HepG2 (cell line): ENCODE measurements around the gene SKP2. TPM values are rescaled to one million over a fixed set of nuclear protein-coding genes. Genes with fewer than 3 reads are reported as not detected.

Experiments used
- ATAC-seq: fragments of 200-7000 bp; cut with Tn5 transposase; 3 replicates; pipeline ENCODE4 v1.9.1; 2020; ENCODE audit warnings: mild to moderate bottlenecking, moderate library complexity
- BruUV-seq: library from RNA; stranded (reverse); fragments of 400-500 nt; replicated peaks from 2 replicates; lab custom pipeline; 2021; lab: Mats Ljungman, UMichigan
- CTCF ChIA-PET: fragments of 300-600 bp; formaldehyde crosslinking; extraction: SDS; loops from one replicate; lab custom pipeline; 2021; ENCODE audit warnings: low total read pairs, inconsistent platforms, low intra/inter-chr PET ratio; lab: Yijun Ruan, JAX
- POLR2A ChIA-PET: fragments of 350-600 bp; sonication (Branson Sonifier 250); formaldehyde crosslinking; loops from one replicate; lab custom pipeline; 2020; ENCODE audit warnings: antibody characterized with exemption, inconsistent platforms; lab: Yijun Ruan, JAX
- DNase-seq: peaks from one replicate; pipeline ENCODE4 v3.0.0-alpha.2; 2015; ENCODE audit warnings: low spot score
- FAIRE-seq: peaks from 3 replicates; lab custom pipeline; 2011; peaks lifted over from hg19 to GRCh38; lab: Jason Lieb, UNC
- H2AFZ ChIP-seq: one replicate; pipeline ENCODE4 v1.6.1; 2011; ENCODE audit warnings: low read length, inconsistent platforms
- H3K27ac ChIP-seq: fragments of 300-600 bp; 3 replicates; pipeline ENCODE4 v1.8.0; 2011; ENCODE audit warnings: mixed run types, mild to moderate bottlenecking, mixed read lengths, low read length, inconsistent platforms; ENCODE audit not compliant: insufficient read depth; ENCODE audit errors: extremely low read length
- H3K27me3 ChIP-seq, 2 experiments: fragments of 200-600 bp in 1 of 2; 2 replicates in 1 of 2; 3 replicates in 1 of 2; pipeline versions ENCODE4 v1.6.0 to v1.8.0; 2011; ENCODE audit warnings: low read length in 2 of 2, mild to moderate bottlenecking in 2 of 2, moderate library complexity in 2 of 2, inconsistent platforms in 1 of 2; ENCODE audit not compliant: insufficient read depth in 2 of 2, control insufficient read depth in 1 of 2
- H3K36me3 ChIP-seq, 2 experiments: fragments of 200-600 bp in 1 of 2; replicated peaks in 1 of 2; 2 replicates in 1 of 2; 3 replicates in 1 of 2; pipeline versions ENCODE4 v1.5.1 to v1.8.0; 2011; ENCODE audit warnings: low read length in 2 of 2, inconsistent platforms in 1 of 2; ENCODE audit not compliant: insufficient read depth in 2 of 2, control insufficient read depth in 1 of 2
- H3K4me1 ChIP-seq: 2 replicates; pipeline ENCODE4 v1.5.1; 2012; ENCODE audit warnings: low read length, inconsistent platforms; ENCODE audit not compliant: insufficient read depth
- H3K4me2 ChIP-seq: 2 replicates; pipeline ENCODE4 v1.6.0; 2011; ENCODE audit warnings: low read depth, low read length, inconsistent platforms
- H3K4me3 ChIP-seq, 3 experiments: fragments of 200-600 bp in 1 of 3; sonication (generic), shearing (Covaris generic) in 1 of 3; replicated peaks in 1 of 3; 2 replicates each; pipeline ENCODE4 v1.5.1; 2011 to 2016; ENCODE audit warnings: low read length in 3 of 3, inconsistent platforms in 2 of 3, low read depth in 2 of 3, mild to moderate bottlenecking in 2 of 3, control low read depth in 1 of 3, mixed read lengths in 1 of 3; ENCODE audit not compliant: insufficient read depth in 1 of 3
- H3K79me2 ChIP-seq: one replicate; pipeline ENCODE4 v1.6.1; 2011; ENCODE audit warnings: low read length, inconsistent platforms; ENCODE audit not compliant: insufficient read depth
- H3K9ac ChIP-seq: 2 replicates; pipeline ENCODE4 v1.6.0; 2011; ENCODE audit warnings: mild to moderate bottlenecking, low read depth, low read length, inconsistent platforms; ENCODE audit not compliant: insufficient read depth
- H3K9me3 ChIP-seq: 2 replicates; pipeline ENCODE4 v1.5.1; 2012; ENCODE audit warnings: mild to moderate bottlenecking, low read length
- H4K20me1 ChIP-seq: 2 replicates; pipeline ENCODE4 v1.6.0; 2011; ENCODE audit warnings: inconsistent platforms, mild to moderate bottlenecking, low read length, moderate library complexity; ENCODE audit not compliant: insufficient read depth
- FOXA1 ChIP-seq, 2 experiments: fragments of 450-650 bp in 1 of 2; sonication (generic) in 1 of 2; formaldehyde crosslinking in 1 of 2; IDR thresholded peaks; 2 replicates each; pipeline versions ENCODE4 v1.4.0 to v1.6.1; 2016 to 2020; ENCODE audit warnings: missing genetic modification reagents in 1 of 2
- HIC2 ChIP-seq: sonication (generic); formaldehyde crosslinking; IDR thresholded peaks from 2 replicates; pipeline ENCODE4 v1.9.0; 2022; ENCODE audit warnings: low read depth, missing genetic modification reagents
- HMG20B ChIP-seq: conservative IDR thresholded peaks from 2 replicates; pipeline ENCODE4 v1.6.1; 2016; ENCODE audit warnings: missing genetic modification reagents, missing compliant biosample characterization
- POLR2AphosphoS2 ChIP-seq: IDR thresholded peaks from 2 replicates; pipeline ENCODE4 v1.6.1; 2011; ENCODE audit warnings: low read depth, low read length, improper control_type of control experiment
- SOX5 ChIP-seq: IDR thresholded peaks from 2 replicates; pipeline ENCODE4 v1.6.1; 2016; ENCODE audit warnings: borderline replicate concordance
- SYNCRIP ChIP-seq: fragments of 200-400 bp; formaldehyde crosslinking; IDR thresholded peaks from 2 replicates; pipeline ENCODE4 v1.6.1; 2018; ENCODE audit warnings: mild to moderate bottlenecking, low read depth, low read length; ENCODE audit not compliant: insufficient read depth
- ZBTB1 ChIP-seq: sonication (generic); formaldehyde crosslinking; IDR thresholded peaks from 2 replicates; pipeline ENCODE4 v1.4.0; 2020; ENCODE audit warnings: missing genetic modification reagents, borderline replicate concordance
- ZFP91 ChIP-seq: sonication (generic); formaldehyde crosslinking; IDR thresholded peaks from 2 replicates; pipeline ENCODE4 v1.9.0; 2022; ENCODE audit warnings: missing genetic modification reagents, mild to moderate bottlenecking, borderline replicate concordance
- ZNF207 ChIP-seq: fragments of 450-650 bp; IDR thresholded peaks from 2 replicates; pipeline ENCODE4 v1.6.1; 2016; ENCODE audit warnings: antibody characterized with exemption, borderline replicate concordance
- ZNF501 ChIP-seq: sonication (generic); formaldehyde crosslinking; IDR thresholded peaks from 2 replicates; pipeline ENCODE4 v1.5.1; 2020; ENCODE audit warnings: mild to moderate bottlenecking, moderate library complexity, missing genetic modification reagents
- ZNF546 ChIP-seq: sonication (generic); formaldehyde crosslinking; conservative IDR thresholded peaks from 2 replicates; pipeline ENCODE4 v1.8.1; 2023; ENCODE audit warnings: mild to moderate bottlenecking, missing genetic modification reagents
- ZNF709 ChIP-seq: sonication (generic); formaldehyde crosslinking; IDR thresholded peaks from 2 replicates; pipeline ENCODE4 v1.5.0; 2020; ENCODE audit warnings: mild to moderate bottlenecking, missing genetic modification reagents
- ZNF772 ChIP-seq: sonication (generic); formaldehyde crosslinking; IDR thresholded peaks from 2 replicates; pipeline ENCODE4 v1.5.0; 2020; ENCODE audit warnings: mild to moderate bottlenecking, missing genetic modification reagents
- WGBS: methylation state at CpG from one replicate; pipeline ENCODE4 v1.1.6; 2017; ENCODE audit warnings: low lambda C conversion rate; 5-methylcytosine and 5-hydroxymethylcytosine counted together
- in situ Hi-C: cut with HindIII; loops from 2 replicates; pipeline ENCODE4 v1.10.0; 2017; ENCODE audit warnings: low pct_unique_long_range_greater_than_20kb; ENCODE audit not compliant: extremely low pct_ligation_motif_present
- intact Hi-C: fragments of 100-400 bp; cut with micrococcal nuclease; formaldehyde crosslinking; loops from one replicate; pipeline ENCODE4 v1.10.0; 2022; ENCODE audit not compliant: unreplicated experiment
- polyA plus RNA-seq, 8 experiments: library from polyadenylated mRNA; depleted of rRNA in 3 of 8; stranded (reverse) in 7 of 8; unstranded in 1 of 8; fragments of >200 nt; fragmentation: Illumina TruSeq in 4 of 8; extraction: Trizol in 4 of 8; gene quantifications; 2 replicates each; pipeline versions ENCODE4 v1.2.1 to v1.2.3, GENCODE V29; 2011 to 2016; ENCODE audit warnings: low read depth in 4 of 8, missing spikeins in 1 of 8, mixed read lengths in 1 of 8; ENCODE audit not compliant: insufficient read depth in 1 of 8
- total RNA-seq, 5 experiments: library from RNA; depleted of rRNA; stranded (reverse); fragments of >200 nt; fragmentation: Illumina TruSeq; extraction: Trizol; gene quantifications; 2 replicates each; pipeline ENCODE4 v1.2.3, GENCODE V29; 2016; ENCODE audit warnings: low read depth in 1 of 5
- TF ChIP-seq, protein P1 (sequence below): sonication (generic); formaldehyde crosslinking; IDR thresholded peaks from 2 replicates; pipeline ENCODE4 v1.4.0; 2020; ENCODE audit warnings: missing genetic modification reagents
- TF ChIP-seq, protein P2 (sequence below): sonication (generic); IDR thresholded peaks from 2 replicates; pipeline ENCODE4 v1.6.1; 2016; ENCODE audit warnings: low read depth, borderline replicate concordance

The SKP2 gene
- total and polyA plus RNA-seq, 2 of the 13 experiments (the other 11 are each of a cell fraction or from before 2014, with no cell fraction given): 29.6 to 84.1 TPM

DNA sequence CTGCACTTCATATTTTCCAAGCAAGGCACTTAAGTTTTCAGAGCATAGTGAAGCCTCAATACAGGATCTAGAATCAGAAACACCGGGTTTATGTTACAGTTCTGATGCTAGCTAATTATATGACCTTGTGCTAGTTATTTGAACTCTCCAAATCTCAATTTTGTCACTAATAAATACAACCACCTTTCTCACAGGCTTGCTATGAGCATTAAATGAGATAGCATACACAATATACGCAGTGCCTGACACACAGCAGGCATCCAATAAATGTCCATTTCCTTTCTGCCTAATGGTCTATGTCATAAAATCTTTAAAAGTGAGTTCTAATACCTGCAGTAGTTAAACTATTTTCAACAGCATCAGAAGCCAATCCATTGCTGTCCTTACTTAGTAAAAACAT lies 56.9 kb downstream of the SKP2 start (continued):
- no peak for TF ChIP-seq POLR2AphosphoS2
- no peak for TF ChIP-seq ZFP91 (CRISPR knock-in tag)
- no peak for TF ChIP-seq ZNF501 (CRISPR knock-in tag)
- no peak for TF ChIP-seq ZNF709
- TF ChIP-seq SYNCRIP: no peak
- TF ChIP-seq HMG20B: no peak
- no peak for TF ChIP-seq HIC2
- no peak for TF ChIP-seq ZNF772 (CRISPR knock-in tag)
- no peak for TF ChIP-seq ZBTB1 (CRISPR knock-in tag)

GRCh38 chr5:36209664-36210063 lies 57.8 kb downstream of the SKP2 start:
- H3K4me1 ChIP-seq: no peaks in the 10 kb centered on the region
- in situ Hi-C loops (no loop called here), intact Hi-C loops (no loop called here)
- DNase-seq (no peak), ATAC-seq (no peak), FAIRE-seq (no peak)
- no TSS peak for BruUV-seq
- no peak overlapping the region for H3K9ac ChIP-seq
- ChIA-PET POLR2A (no interaction called here), CTCF (no interaction called here)
- no peaks in the 10 kb centered on the region; the same call in 1 of the 2 replicates for H4K20me1 ChIP-seq
- no peaks in the 10 kb centered on the region for H3K9me3 ChIP-seq
- no peak overlapping the region for H3K4me2 ChIP-seq
- no peak overlapping the region for H3K4me3 ChIP-seq
- peaks cover 6 to 42% of the 10 kb centered on the region in 2 experiments for H3K36me3 ChIP-seq
- WGBS: 94% methylated on average over 3 of the region's 3 CpGs
- H3K27me3 ChIP-seq: no peaks in the 10 kb centered on the region
- H3K27ac ChIP-seq: no peak overlapping the region
- no peaks in the 10 kb centered on the region for H3K79me2 ChIP-seq
- H2AFZ ChIP-seq: no peak overlapping the region
- TF ChIP-seq ZNF207 (no peak), FOXA1 (IDR thresholded peaks at IDR 0.05) (no peak), FOXA1 (CRISPR knock-in tag; IDR thresholded peaks at IDR 0.05) (no peak), SOX5 (CRISPR knock-in tag) (no peak), ZNF546 (CRISPR knock-in tag) (no peak)
- TF ChIP-seq, protein P1, sequence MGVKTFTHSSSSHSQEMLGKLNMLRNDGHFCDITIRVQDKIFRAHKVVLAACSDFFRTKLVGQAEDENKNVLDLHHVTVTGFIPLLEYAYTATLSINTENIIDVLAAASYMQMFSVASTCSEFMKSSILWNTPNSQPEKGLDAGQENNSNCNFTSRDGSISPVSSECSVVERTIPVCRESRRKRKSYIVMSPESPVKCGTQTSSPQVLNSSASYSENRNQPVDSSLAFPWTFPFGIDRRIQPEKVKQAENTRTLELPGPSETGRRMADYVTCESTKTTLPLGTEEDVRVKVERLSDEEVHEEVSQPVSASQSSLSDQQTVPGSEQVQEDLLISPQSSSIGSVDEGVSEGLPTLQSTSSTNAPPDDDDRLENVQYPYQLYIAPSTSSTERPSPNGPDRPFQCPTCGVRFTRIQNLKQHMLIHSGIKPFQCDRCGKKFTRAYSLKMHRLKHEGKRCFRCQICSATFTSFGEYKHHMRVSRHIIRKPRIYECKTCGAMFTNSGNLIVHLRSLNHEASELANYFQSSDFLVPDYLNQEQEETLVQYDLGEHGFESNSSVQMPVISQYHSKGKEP (CRISPR knock-in tag): no peak
- TF ChIP-seq, protein P2, sequence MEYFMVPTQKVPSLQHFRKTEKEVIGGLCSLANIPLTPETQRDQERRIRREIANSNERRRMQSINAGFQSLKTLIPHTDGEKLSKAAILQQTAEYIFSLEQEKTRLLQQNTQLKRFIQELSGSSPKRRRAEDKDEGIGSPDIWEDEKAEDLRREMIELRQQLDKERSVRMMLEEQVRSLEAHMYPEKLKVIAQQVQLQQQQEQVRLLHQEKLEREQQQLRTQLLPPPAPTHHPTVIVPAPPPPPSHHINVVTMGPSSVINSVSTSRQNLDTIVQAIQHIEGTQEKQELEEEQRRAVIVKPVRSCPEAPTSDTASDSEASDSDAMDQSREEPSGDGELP: no peak
